Hippocampal formation (tissue), 2 donors: ENCODE data around the gene LDHA.
A peak's percentile ranks its signal among the peaks of the same experiment; 100 is the strongest.

ENCODE experiments used
- DNase-seq, 2 donors: peaks; one replicate each; lab custom pipeline; 2025; lab: John Stamatoyannopoulos, UW

LDHA gene

DNA sequence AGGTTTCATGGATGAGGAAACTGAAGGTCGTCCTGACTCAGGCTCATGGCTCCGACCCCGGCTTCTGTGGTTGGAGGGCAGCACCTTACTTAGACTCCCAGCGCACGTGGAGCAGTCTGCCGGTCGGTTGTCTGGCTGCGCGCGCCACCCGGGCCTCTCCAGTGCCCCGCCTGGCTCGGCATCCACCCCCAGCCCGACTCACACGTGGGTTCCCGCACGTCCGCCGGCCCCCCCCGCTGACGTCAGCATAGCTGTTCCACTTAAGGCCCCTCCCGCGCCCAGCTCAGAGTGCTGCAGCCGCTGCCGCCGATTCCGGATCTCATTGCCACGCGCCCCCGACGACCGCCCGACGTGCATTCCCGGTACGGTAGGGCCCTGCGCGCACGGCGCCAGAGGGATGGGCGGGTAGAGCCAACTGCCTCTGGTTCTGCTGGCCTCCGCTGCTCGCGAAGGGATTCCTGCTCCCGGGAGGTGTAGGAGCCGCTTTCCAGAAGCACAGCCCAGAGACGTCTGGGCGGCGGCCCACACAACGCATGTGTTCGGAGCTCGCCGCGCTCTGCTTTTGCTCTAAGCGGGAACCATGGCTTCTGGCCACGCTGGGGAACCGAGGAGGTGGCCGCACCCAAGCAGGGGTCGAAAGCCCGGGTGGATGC, at the start of gene LDHA:
TSS of gene LDHA (plus strand) at position 289 of the 653 bp plus-strand sequence. CDS start 2,280 bp downstream, outside the sequence.
- DNase-seq = peak; percentile 86 to 89

DNA sequence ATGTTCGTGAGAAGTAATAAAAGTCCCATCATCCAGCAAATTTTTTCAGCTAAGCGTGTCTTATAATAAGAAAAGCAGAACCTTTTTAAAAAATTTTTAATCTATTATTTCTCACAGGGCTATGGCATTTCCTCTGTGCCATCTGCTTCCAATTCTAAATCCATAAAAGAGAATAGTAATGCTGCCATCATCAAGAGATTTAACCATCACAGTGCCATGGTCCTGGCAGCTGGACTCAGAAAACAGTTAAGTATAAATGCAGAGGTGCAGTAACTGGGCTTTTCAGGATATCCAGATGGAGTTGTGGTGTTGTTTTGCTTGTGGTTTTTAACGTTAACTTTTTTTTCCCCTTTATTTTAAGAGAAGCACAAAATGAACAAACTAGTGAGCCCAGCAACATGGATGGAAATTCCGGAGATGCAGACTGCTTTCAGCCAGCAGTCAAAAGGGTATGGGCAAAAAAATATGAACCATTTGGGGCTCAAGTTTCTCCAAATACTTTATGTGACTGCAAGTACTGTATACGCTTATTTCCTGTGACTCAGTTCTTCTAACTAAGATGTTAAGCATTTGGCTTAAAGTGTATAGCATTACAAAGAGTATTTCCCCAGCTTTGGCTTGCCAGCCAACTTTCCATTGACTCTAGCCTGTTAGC, 46.8 kb upstream of the LDHA start:
- no peak for DNase-seq

DNA sequence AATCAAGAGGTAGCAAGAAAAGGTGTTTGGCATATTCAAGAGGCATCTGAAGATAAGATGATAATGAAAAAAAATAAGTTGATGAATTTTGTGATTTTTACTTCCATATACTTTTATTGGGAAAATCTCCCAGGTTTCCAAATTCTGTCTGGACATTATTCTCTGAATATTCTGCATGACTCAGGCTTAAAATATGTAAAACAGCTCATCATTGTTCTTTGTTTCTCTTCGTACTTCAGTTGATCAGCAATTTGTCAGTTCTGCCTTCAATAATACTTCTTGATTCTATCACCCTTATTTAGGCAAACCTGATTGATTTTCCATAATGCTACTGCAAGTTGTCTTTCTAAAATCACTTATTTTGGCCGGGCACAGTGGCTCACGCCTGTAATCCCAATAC, 41.8 kb upstream of the LDHA start:
- no peak for DNase-seq

DNA sequence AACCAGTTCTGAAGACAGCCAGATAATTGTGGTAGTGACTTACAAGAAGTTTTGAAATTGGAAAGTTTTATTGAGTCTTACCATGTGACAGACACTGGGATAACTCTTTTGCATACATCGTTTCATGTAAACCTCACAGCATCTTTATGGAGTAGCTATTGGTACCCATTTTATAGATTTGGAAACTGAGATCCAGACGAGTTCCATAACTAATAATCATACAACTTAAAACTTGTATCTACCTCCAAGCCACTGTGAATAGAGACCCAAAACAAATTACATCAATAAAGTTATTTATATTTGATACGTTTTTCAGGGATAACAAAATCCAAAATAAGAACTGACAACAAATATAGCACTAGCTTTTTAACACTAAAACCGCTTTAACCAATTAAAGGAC, 35.7 kb upstream of the LDHA start:
- no peak for DNase-seq

DNA sequence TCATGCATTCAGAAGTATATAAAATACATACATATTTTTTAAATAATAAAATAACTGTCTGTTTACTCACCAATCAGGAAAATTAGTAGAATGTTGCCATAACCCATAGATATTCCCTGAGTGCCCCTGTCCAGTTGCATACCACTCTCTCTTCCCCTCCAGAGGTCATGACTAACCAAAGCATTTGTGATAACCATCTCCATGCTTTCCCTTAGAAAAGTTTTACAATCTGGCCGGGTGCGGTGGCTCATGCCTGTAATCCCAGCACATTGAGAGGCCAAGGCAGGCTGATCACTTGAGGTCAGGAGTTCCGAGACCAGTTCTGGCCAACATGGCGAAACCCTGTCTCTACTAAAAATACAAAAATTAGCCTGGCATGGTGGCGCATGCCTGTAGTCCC, 33.2 kb upstream of the LDHA start:
- DNase-seq = no peak

DNA sequence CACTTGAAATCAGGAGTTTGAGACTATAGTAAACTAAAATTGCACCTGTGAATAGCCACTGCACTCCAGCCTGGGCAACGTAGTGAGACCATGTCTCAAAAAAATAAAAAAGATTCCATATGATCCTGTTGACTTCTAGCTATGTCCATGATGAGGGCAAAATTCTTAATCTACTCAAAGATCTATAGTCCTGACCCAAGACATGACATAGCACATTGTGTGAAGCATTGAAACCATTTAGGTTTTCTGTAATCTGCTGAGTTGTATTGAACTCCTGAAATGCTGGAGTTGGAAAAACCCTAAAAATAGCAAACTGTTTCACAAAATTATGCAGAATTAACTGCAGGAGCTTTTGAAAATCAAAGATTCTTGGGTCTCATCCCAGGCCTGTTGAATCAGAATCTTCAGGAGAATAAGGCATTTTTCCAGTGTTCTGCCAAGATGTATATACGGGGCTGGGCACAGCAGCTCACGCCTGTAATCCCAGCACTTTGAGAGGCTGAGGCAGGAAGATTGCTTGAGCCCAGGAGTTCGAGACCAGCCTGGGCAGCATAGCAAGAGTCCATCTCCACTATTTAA, 29.8 kb upstream of the LDHA start:
- peak in 1 of 2 donors; percentile 7 for DNase-seq

DNA sequence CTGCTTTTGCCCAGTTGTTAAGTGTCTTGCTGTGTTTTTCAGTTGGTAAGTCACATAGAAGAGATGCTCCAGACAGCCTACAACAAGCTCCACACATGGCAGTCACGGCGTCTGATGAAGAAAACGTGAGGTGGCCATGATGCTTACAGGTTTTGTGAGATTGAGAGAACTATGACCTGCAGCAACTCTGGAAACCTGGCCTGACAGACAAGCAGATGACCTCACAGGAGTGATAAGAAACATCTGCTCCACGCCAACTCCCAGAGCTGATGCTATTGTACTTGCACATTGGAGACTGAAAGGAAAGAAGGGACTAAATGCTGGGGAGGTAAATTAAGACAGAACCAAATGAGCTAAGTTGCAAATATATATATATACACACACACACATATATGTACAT, 28.6 kb upstream of the LDHA start:
- DNase-seq = no peak

DNA sequence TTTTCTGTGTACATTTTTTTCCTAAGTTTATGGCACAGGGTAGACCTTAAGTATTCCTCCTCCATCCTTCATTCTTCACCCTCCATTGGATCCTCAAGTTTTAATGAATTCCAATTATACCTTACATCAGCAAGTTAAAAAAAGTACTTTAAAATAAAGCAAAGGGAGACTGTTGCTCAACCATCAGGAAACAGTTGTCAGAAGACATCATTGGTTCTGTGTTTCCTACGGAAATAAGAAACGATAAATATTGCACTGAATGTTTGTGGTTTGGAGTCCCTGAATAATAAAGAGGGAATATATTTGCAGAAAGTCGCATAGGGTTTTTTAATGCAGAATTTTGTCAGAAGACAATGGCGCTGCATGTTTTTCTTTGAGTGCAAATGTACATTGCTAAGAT, 28.1 kb upstream of the LDHA start:
- DNase-seq = no peak

DNA sequence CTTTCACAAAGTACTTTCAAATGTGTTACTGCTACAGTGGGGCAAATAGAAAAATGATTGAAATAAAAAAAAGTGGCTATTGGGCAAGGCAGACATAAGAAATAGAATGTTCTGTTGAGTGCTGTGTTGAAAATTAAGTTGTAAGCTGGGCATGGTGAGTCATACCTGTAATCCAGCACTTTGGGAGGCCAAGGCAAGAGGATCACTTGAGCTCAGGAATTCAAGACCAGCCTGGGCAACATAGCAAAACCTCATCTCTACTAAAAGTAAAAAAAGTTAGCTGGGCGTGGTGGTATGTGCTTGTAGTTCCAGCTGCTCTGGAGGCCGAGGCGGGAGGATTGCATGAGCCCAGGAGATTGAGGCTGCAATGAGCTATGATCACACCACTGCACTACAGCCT, 26.9 kb upstream of the LDHA start:
- DNase-seq = no peak

DNA sequence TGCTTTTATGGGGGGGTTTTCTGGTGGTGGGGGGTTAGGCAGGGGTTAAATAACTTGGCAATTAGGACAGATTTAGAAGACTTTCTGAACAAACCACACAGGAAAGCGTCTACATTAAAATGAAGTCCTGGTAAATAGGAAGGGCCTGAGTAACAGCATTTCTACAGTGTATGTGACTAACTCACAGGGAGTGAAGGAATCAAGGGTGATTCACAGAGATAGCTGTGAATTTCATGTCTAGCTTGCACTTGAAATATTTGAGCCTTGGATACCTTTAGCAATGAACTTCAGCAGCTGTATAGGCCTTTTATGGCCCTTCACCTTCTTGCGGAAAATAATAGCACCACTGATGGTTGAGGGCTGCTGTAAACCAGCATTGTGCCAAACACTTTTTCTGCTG, 26.1 kb upstream of the LDHA start:
- DNase-seq = no peak

DNA sequence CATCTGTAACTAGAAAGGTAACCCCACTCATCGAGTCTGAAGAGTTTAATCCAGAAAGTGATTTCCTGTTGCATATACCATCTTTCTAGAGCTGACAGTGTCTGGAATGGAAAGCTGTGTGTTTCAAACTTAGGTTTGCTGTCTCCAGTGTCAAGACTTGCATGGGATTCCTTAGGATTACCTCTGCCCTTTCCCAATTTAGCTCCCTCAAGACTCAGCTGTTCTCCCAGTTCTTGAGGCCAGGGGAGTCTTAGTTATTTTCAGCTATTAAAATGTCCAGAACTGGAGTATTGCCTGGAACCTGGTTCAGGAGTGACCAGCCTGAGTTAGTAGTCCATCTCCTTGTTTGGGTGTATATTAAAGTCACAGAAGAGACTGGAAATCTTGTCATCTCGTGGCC, 25.0 kb upstream of the LDHA start:
- no peak for DNase-seq

DNA sequence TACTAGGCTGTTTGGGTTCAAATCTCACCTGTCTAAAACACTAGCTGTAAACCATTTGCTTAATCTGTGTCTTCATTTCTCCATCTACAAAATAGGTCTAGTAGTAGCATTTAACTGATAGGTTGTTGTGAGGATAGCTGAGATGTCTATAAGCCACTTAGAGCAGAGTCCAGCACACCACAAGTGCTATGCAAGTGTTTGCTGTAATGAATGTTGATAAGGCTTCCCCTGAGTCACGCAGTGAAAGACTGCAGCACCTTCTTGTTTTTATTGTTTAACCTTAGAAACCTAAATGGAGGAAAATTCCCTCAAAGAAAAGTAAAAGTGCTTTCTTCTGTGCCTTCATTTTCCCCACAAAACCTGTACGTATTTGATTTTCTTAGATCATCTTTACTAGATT, 23.1 kb upstream of the LDHA start:
- DNase-seq = no peak

DNA sequence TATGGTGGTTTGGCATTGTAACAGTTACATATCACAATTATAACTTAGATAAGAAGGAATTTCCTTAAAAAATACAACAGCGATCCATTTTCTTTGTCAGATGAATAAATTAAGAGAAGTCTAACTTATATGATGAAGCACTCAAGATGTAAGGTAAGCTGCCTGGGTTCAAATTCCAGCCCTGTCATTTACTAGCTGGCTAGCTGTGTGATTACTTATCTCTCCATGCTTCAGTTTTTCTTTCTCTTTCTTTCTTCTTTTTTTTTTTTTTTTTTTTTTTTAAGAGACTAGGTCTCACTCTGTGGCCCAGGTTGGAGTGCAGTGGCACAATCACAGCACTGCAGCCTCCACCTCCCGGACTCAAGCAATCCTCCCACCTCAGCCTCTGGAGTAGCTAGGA, 22.2 kb upstream of the LDHA start:
- no peak for DNase-seq

DNA sequence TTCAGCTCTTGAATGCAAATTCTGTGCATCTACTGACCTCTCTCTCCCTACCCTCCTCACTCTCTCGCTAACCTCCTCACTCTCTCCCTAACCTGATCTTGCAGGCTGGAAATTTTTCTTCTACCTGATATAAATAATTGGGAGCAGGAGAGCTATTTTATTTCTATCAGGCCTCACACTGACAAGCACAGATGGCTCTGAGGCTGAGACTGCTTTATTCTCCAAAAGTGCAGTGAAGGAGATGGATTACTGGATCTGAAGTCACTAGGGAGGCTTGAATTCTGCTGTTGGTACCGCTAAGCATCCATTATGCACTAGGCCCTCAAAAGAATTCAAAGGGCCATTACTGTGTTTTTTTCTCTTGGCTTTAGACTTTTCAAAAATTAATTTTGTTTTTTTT, 19.4 kb upstream of the LDHA start:
- DNase-seq = no peak

DNA sequence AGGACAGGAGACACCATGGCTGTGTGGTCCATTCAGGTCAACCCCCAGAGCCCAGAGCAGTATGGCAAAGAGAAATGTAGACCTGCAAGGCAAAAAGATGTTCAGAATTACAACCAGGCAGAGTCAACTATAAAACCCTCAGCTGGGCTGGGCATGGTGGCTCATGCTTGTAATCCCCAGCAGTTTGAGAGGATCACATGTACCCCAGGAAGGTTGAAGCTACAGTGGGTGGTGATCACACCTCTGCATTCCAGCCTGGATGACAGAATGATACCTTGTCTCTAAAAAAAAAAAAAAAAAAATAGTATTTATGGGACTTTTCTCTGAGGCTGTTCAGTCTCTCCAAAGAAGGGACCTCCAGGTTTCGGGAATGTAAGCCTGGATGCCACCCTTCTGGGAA, 18.4 kb upstream of the LDHA start:
- no peak for DNase-seq

DNA sequence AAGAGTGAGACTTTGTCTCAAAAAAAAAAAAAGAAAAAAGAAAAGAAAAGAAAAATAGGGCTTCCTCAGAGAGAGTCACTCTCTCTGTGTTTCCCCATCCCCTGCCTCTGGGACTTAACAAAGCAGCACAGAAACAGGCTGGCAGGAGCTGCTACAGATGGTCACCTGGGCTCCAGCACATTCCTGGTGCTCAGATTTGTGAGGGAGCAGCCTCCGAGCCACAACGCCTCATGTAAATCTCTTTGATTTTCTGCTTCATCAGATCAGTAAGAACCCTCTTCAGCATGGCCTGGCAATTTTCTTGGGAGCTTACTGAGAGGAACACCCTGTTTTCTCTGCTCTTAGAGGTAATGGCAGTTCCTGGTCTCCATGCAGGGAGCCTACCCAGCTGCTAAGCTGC, 15.2 kb upstream of the LDHA start:
- DNase-seq = no peak

DNA sequence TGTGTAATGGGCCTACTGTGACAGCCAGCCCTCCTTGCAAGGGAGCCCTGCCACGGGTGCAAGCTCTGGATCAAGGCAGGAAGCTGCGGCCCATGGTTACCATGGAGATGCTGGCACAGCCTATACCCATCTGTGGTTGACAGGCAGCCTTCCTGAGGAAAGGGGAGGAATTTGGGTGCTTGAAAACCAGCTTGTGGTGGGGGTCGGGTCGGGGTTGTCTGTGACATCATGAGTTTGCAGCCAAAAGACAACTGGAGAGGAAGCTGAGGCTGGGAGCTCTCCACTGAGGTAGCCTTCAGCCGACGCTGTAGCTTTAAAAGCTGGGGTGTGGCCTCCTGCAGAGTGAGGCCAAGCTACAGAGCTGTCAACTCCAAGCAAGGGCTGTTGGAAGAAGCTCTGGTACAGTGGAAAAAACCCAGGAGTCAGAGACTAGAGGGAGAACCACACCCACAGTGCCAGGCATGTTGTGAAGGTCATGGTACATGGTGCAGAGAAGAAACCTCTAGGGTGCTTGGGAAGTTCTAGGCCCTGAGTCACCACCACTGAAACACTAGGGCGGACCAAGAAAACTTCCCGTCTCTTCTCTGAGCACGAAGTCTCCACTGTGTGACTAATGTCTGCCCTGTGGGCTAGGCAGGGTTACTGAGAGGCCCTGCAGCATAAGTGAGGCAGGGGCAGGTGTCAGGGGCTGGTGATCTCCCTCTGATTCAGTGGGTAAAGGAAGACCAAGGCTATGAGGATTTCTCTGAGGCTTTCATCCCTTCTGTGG, 10.8 kb upstream of the LDHA start:
- DNase-seq = peak in 1 of 2 donors; percentile 28

DNA sequence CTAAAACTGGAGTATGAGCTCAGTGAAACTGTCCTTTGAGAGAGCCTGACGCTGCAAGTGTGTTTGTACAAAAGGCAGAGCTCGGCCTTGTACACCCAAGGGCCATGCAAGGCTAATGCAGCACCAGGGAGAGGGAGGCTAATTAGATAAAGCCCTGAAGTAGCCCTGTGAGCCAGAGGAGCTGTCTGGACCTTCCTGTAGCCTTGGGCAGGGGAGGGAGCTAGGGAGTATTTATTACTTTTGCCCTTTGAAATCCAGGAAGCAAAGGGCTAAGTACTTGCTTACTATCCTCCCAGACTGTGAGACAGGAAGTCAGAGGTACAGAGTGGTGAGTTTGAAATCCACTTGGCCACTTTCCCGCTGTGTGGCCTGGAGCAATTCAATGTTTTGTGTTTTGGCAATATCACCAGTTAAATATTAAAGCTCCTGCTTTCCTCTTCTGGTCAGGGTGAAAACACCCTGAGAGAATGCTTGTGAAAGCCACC, 10.2 kb upstream of the LDHA start:
- DNase-seq = peak; percentile 10 to 23

DNA sequence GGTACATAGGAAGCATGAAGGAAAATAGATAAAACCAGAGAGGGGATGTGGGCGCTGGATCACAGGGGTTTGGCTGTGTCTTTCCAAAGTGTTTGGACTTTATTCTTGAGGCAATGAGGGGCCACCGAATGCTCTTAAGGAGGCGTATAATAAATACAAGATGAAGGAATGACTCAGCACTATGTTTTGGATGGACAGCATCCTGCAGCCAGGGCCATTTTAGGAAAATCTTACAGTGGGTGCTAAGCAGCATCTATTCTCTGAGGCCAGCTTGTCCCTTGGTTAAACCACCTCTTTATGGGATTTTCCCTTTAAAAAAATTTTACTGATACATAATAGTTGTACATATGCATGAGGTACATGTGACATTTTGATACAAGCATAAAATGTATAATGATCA, 4.3 kb upstream of the LDHA start:
- no peak for DNase-seq

DNA sequence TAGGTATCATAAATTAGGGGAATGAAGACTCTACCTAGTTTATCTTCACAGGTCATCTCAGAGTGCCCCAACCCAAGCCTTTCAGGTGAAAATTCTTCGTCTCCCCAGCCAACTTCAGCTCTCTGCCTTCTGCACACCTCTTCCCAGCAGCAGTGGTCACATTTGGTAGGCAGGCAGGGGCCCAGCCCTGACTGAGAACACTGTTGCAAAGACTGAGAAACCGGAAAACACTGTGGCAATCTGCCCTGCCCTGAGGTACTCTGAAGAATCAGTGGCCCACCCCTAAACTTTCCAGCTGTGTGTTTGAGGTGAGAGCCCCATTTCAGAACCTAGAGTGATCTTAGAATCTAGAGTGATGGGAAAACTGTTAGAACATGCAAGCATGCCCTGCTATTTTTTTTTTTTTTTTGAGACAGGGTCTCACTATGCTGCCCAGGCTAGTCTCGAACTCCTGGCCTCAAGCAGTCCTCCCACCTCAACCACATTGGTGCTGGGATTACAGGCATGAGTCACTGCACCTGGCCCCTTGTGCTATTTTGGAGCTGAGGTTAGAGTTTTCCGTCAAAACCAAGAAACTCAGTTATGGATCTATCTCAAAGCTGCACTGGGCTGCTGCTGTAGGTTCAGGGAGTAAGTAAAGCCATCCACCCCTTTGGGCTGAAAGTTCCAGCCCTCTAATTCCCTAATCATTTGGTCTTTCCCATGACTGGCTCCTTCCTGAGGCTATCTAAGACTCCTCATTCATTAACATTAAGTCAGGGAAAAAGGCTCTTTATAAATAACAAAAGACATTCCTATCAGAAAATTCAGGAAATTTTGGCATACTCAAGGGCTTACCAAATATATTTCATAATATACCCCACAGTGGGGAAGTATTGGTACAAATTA, 1.7 kb upstream of the LDHA start:
- no peak for DNase-seq

DNA sequence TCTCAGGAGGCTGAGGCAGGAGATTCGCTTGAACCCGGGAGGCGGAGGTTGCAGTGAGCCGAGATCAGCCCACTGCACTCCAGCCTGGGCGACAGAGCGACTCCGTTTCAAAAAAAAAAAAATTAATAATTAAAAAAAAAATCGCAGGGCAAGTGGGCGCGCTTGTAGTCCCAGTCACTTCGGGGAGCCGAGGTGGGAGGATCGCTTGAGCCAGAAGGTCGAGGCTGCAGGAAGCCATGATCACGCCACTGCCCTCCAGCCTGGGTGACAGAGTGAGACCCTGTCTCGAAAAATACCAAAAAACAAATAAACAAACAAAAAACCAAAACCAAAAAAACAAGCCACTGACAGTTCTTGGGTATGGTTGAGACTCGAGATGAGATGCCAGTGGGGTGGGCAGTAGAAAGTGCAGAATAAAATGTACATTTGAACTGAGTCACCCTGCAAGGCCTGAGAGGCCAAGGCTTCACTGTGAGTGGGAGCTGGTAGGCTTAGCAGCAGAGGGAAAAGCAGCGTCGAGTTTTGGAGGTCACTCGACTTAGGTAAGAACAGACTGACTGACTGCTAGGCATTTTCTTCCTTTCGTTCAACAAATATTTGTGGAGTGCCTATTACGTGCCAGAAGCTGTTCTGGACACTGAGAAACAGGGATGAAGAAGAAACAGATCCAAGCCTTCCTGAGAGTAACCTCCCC, 635 bp upstream of the LDHA start:
- DNase-seq = no peak
